ENCODE data around the gene GRIP2.

The GRIP2 gene

GRCh38 chr3:14467814-14468620, 72.1 kb downstream of the GRIP2 start:
- peak; percentile 40 to 42 for DNase-seq (ENCODE audit: low read depth in 2 of 2)

DNA sequence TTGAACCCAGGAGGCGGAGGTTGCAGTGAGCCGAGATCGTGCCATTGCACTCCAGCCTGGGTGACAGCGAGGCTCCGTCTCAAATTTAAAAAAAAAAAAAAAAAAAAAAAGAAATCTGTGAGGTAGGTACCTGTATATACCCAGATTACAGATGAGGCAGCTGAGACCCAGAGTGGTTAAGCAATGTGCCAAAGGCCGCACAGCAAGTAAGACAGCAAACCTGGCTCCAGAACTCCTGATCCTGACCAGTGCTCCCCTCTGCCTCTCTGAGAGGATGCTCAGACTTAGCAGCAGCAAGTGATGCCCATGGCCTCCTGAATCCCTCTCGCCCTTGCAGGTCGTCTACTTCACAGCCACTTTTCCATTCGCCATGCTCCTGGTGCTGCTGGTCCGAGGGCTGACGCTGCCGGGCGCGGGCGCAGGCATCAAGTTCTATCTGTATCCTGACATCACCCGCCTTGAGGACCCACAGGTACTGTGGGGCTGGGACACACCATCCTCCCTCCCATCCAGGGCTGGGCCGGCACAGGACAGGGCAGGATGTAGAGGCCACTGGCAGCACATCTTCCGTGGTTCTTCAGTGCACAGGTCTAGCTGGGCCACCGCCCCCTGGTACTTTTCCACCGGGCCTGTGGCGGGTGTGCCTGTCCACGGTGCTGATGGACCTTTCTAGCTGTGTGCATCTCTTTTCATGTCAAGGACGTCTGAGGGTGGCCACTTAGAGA, 73.8 kb downstream of the GRIP2 start:
- DNase-seq (ENCODE audit: low read depth in 2 of 2), result no peak

- DNase-seq (ENCODE audit: low read depth in 2 of 2), result no peak
Measured at GRCh38 chr3:14465425-14465824, 74.7 kb downstream of the GRIP2 start.

DNA sequence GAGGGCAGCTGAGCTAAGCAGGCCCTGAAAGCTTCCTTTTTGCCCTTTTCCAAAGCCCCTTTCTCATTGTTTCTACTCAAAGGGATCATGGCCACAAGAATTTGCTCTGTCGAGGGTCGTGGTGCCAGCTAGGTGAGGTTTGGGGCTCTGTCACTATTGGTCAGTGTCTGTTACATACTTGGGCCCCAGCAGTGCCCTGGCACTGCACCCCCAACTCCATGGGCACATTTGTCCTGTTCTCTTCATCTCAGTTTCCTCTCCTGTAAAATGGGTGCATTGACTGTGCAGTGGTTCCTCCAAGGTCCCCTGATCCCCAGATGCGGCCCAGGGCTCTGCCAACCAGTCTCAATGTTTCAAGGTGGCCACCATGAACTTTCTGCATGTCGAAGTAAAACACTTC, 75.6 kb downstream of the GRIP2 start:
- no peak for DNase-seq (ENCODE audit: low read depth in 2 of 2)

GRCh38 chr3:14464141-14464465, 76.0 kb downstream of the GRIP2 start:
- DNase-seq (ENCODE audit: low read depth in 2 of 2), result no peak

- DNase-seq (ENCODE audit: low read depth in 2 of 2), result no peak
Measured at GRCh38 chr3:14463330-14464140, 76.6 kb downstream of the GRIP2 start.

DNA sequence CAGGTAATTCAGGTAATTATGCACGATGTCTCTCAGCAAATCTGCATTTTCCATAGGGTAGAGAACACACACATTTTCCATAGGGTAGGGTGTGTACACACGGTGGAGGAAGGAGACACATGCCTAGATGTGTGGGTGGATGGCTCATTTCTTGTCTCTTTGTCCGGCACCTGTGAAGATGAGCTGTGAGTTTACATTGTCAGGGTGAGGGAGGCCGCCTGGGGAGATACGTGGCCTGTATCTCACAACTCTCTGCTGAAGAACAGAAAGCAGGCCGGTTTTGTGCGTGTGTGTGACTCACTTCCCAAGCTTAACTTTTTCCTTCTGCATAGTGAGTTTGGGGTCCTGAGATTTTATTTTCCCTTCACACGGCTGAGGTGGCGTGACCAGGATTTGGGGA, 77.4 kb downstream of the GRIP2 start:
- no peak for DNase-seq (ENCODE audit: low read depth in 2 of 2)

DNA sequence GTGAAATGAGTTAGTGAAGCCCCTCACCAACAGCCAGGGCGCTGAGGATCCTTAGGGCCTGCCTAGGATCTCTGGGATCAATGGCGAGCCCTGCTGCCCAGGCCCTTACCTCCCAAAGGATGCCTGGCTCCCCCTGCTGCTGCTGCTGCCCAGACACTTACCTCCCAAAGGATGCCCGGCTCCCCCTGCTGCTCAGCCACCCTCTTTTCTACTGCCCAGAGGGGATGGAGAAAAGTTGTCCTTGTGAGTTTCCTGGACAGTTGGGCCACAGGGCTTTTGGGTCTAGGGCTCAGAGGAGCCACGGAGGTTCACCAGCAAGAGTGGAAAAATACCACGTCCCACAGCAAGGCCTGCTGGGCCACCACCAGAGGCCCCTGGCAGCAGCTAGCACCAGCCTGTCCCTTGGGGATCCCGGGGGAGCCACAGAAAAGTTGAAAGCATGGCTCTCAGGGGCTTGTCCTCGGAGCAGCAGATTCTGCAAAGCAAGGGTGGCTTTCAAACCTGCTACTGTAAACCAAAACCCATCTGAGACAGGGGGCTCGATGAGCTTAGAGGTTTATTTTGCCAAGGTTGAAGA, 78.3 kb downstream of the GRIP2 start:
- DNase-seq (ENCODE audit: low read depth in 2 of 2), result peak; percentile 12 to 37

GRCh38 chr3:14461006-14461747, 79.0 kb downstream of the GRIP2 start:
- no peak for DNase-seq (ENCODE audit: low read depth in 2 of 2)

DNA sequence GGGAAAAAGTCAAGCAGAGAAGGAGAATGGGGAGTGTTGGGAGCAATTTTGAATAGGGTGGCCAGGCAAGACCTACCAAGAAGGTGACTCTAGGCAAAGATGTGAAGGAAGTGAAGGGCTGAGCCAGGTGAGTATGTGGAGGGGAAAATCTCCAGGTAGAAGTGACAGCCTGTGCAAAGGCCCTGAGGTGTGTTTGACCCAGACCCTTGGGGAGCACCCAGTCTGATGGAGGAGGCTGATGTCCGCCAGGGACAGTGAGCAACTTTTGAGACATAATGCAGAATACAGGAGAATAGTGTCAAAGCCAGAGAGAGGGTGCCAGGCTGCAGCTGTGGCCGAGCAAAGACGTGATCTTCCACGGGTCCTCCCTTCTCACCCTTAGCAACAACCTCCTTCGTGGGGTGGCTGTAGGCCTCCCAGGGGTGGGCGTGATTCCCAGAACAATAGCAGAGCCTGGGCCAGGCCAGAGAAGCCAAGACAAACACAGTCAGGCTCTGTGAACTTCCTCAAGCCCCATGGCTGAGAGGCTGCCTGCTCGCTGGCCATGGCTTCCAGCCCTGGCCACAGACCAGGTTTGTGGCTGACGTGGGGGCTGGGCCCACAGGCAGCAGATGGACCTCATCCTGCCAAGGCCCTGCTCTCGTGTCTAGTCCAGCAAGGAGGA, 79.7 kb downstream of the GRIP2 start:
- no peak for DNase-seq (ENCODE audit: low read depth in 2 of 2)

DNA sequence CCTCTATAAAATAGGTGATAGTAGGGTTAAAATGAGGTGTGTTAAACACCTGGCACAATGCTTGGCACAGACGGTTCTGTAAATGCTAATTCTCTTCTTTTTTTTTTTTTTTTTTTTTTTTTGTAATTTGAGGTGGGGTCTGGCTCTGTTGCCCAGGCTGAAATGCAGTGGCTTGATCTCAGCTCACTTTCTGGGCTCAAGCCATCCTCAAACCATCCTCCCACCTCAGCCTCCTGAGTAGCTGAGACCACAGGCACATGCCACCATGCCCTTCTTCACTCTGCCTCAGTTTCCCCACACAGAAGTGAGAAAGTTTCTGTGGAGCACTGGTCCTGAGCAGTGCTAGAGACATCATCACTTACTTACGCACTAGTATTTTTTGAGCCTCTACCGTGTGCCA, 80.4 kb downstream of the GRIP2 start:
- DNase-seq (ENCODE audit: low read depth in 2 of 2), result no peak

GRCh38 chr3:14459384-14459783, 80.8 kb downstream of the GRIP2 start:
- DNase-seq (ENCODE audit: low read depth in 2 of 2), result no peak

GRCh38 chr3:14458434-14459275, 81.5 kb downstream of the GRIP2 start:
- DNase-seq (ENCODE audit: low read depth in 2 of 2), result no peak

DNA sequence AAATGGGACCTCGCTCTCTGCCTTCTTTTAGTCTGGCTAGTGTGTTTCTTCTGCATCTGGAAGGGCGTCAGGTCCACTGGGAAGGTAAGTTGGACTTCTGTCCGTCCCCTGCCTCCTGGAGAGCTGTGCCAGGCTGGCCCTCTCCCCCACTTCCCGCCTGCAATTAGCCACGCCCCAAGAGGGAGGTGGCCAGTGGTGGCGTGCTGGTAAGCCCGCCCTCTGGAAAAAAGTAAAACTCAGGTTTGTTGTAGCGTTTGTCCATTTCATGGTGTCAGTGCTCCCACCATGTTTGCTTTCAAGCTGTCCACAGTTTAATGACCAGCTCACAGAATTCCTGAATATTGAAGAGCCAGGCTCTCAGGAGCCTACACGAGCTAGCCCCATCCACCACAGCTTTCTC, 82.1 kb downstream of the GRIP2 start:
- no peak for DNase-seq (ENCODE audit: low read depth in 2 of 2)

DNA sequence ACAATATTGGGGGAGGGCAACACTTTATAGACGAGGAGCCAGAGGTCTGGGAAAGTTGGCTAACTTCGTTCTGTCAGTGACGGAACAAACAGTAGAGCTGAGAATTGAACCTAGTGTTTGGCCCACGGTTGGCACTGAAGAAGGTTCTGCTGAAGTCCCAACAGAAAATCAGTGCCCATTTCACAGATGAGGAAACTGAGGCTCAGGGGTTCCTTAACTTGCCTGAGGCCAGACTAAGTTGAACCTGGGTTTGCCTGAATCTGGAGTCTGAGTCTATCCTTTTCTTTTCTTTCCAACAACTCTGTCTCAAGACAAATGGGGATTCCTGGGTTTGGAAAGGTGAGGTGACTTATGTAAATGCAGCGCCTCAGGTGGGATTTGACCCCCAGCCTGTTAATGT, 82.7 kb downstream of the GRIP2 start:
- DNase-seq (ENCODE audit: low read depth in 2 of 2), result no peak

- DNase-seq (ENCODE audit: low read depth in 2 of 2), result no peak
Measured at GRCh38 chr3:14456794-14457193, 83.3 kb downstream of the GRIP2 start.

DNA sequence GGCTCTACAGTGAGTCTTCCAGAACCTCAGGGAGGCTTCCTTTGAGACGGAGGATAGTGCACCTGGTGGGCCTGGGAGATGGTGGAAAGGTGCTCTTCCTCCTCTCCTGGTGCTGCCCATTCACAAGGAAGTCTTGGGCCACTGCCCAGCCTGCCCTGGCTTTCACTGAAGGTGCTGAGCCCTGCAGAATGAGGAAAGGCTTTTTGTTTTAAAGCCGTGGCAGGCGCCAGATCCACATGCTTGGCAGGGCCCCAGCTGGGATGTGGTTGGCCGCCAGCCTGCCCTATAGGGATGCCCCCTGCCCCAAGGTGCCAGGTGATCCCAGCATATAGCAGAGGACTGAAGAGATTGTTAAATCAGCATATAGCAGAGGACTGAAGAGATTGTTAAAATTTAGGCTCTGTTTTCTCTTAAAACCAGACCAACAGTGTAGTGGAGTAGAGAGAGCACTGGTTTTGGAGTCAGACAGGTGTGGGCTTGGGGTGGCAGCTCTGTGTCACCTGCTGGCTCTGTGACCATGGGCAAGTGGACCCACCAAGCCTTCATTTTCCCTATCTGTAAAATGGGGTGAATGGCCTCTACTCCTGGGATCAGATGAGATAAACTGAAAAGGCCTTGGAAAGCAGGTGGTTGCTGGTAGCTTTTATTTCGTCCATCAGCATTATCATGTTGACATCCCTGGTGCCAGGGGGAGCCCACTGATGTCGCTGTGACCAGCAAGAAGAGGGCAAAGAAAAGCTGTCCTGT, 84.4 kb downstream of the GRIP2 start:
- DNase-seq (ENCODE audit: low read depth in 2 of 2), result no peak

DNA sequence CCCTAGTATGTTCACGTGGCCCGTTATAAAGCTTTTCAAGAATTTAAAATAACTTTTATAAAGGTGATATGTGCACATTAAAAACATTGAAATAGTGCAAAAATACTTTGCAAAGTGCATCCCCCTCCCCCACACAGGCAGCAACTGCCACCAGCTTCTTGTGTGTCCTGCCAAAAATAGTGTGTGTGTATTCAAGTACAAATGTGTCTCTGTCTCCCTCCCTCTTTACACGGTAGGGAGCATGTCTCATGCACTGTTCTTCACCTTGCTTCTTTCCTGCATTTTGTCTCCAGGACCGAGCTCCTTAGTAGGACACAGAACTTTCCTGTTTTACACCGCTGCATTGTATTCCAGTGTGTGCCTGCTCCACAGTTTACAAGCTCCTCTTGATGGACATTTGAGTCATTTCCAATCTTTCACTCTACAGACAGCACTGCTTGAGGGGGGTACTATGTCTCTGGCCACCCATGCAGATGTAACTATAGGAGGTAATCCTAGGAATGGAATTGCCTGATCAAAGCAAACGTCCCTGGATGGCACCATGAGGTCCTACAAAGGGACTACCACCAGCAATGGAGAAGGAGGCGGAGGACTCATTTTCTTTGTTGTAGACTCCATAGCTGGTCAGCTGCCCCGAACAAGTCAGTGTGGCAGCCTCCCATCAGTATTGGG, 85.4 kb downstream of the GRIP2 start:
- no peak for DNase-seq (ENCODE audit: low read depth in 2 of 2)
